Right lobe of liver (tissue), 6 donors: ENCODE measurements around the gene CYB561D1. TPM values are rescaled to one million over a fixed set of nuclear protein-coding genes. Genes with fewer than 3 reads are reported as not detected.

ENCODE experiments used
- ATAC-seq, 4 donors: fragments of 200-7000 bp; cut with Tn5 transposase; one replicate each; pipeline ENCODE4 v1.9.1; 2020; ENCODE audit warnings: mild to moderate bottlenecking in 4 of 4, moderate library complexity in 4 of 4
- DNase-seq, 3 donors: peaks; one replicate each; pipeline ENCODE4 v3.0.0-alpha.2; 2020
- H3K27ac ChIP-seq, 3 donors: fragments of 200-600 bp; one replicate each; pipeline ENCODE4 v1.8.0; 2022
- H3K27me3 ChIP-seq, 2 donors: fragments of 200-600 bp; one replicate each; pipeline ENCODE4 v1.8.0; 2022
- H3K36me3 ChIP-seq, 4 donors: fragments of 200-600 bp; sonication (generic) in 1 of 4; one replicate each; pipeline versions ENCODE4 v1.5.1 to v1.8.0; 2017 to 2022; ENCODE audit warnings: control low read depth in 1 of 4
- H3K4me1 ChIP-seq, 4 donors: fragments of 200-600 bp; sonication (generic) in 1 of 4; one replicate each; pipeline versions ENCODE4 v1.5.1 to v1.8.0; 2017 to 2022; ENCODE audit warnings: control low read depth in 1 of 4
- H3K4me3 ChIP-seq, 3 donors: fragments of 200-600 bp; one replicate each; pipeline ENCODE4 v1.8.0; 2022
- H3K9me3 ChIP-seq, 4 donors: fragments of 200-600 bp; sonication (generic) in 1 of 4; one replicate each; pipeline versions ENCODE4 v1.5.1 to v1.8.0; 2017 to 2022; ENCODE audit warnings: control low read depth in 1 of 4
- POLR2A ChIP-seq: fragments of 450-650 bp; IDR thresholded peaks from one replicate; pipeline ENCODE4 v1.6.1; 2017; ENCODE audit warnings: antibody characterized with exemption, mild to moderate bottlenecking
- WGBS: methylation state at CpG from one replicate; pipeline ENCODE4 v1.1.6; 2018; ENCODE audit warnings: low coverage, low lambda C conversion rate; ENCODE audit not compliant: insufficient coverage; ENCODE audit errors: missing lambda C conversion rate; 5-methylcytosine and 5-hydroxymethylcytosine counted together
- intact Hi-C, 2 donors: fragments of 100-400 bp; cut with DNase I; formaldehyde crosslinking; loops; one replicate each; pipeline versions ENCODE4 v1.11.2 to v1.14.1; 2022
- total RNA-seq, 6 experiments: library from RNA; depleted of rRNA in 2 of 6; stranded (reverse); fragments of >200 nt in 2 of 6; fragmentation: NEBNext Ultra II Directional in 3 of 6; extraction: Animal tissue kit (Norgen Biotek cat#: 25700) in 3 of 6; gene quantifications; one replicate each; pipeline versions ENCODE4 v1.1.0 to v1.2.4, GENCODE V29; 2016 to 2023
- TF ChIP-seq, protein P1 (sequence below), 4 donors: fragments of 200-600 bp in 3 of 4; fragments of 450-650 bp in 1 of 4; IDR thresholded peaks; one replicate each; pipeline versions ENCODE4 v1.5.1 to v1.8.0; 2016 to 2022; ENCODE audit warnings: antibody characterized with exemption in 4 of 4, mild to moderate bottlenecking in 2 of 4
- donor health status: DM: no; HTN: yes; CAD: no.
- donor health status: DM: no; HTN: no; CAD: no.
- donor health status: DM: no; HTN: no; CAD: no.
- donor health status: DM: no; HTN: yes; CAD: no.
- donor health status: DM: no; HTN: yes; CAD: no.

CYB561D1 gene
- total RNA-seq, 6 experiments from 2014 or later, result 1.5 to 3.1 (median 2.4) TPM

DNA sequence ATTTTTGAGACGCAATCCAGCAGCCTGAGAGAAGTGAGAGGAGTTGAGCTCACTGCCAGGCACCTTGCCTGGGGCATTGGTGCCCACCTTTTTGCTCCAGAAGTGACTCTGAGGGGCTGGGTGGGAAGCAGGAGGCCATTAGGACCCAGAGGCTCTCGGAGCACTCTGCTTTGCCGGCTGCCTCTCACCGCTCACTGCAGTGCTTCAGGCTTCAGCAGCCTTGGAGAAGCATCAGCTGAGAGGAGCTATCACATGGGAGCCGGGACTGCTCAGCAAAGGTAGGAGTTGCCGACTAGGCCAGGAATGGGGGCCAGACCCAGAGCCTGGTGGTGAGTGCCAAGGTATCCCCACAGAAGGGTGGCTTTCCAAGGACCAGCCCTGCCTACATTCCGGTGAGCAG is 45.8 kb downstream of the CYB561D1 start, which contains the start of gene GPR61:
TSS of gene GPR61 (plus strand) at position 197 of the 400 bp plus-strand sequence. CDS start 3,151 bp downstream, outside the sequence.
- TF ChIP-seq, protein P1, sequence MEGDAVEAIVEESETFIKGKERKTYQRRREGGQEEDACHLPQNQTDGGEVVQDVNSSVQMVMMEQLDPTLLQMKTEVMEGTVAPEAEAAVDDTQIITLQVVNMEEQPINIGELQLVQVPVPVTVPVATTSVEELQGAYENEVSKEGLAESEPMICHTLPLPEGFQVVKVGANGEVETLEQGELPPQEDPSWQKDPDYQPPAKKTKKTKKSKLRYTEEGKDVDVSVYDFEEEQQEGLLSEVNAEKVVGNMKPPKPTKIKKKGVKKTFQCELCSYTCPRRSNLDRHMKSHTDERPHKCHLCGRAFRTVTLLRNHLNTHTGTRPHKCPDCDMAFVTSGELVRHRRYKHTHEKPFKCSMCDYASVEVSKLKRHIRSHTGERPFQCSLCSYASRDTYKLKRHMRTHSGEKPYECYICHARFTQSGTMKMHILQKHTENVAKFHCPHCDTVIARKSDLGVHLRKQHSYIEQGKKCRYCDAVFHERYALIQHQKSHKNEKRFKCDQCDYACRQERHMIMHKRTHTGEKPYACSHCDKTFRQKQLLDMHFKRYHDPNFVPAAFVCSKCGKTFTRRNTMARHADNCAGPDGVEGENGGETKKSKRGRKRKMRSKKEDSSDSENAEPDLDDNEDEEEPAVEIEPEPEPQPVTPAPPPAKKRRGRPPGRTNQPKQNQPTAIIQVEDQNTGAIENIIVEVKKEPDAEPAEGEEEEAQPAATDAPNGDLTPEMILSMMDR (IDR thresholded peaks at IDR 0.05), result no peak
- no peak for TF ChIP-seq POLR2A
- Histone ChIP-seq H3K36me3 (no peaks in the 10 kb centered on the region), H3K9me3 (no peaks in the 10 kb centered on the region), H3K27ac (no peak within 1 kb of the TSS), H3K4me3 (no peak within 1 kb of the TSS), H3K27me3 (no peaks in the 10 kb centered on the region), H3K4me1 (peaks cover 0 to 7% (median 0%) of the 10 kb centered on the region in 4 donors)
- DNase-seq (no peak), ATAC-seq (no peak)
- WGBS, result no CpG with 5 or more reads among the region's 7 CpGs
- intact Hi-C loops, result loop anchor here (5.0 to 10.0 kb wide), 4 partner anchors 85 to 235 kb away; partner anchors contain the start of gene EPS8L3 (in 1 of the 2)

DNA sequence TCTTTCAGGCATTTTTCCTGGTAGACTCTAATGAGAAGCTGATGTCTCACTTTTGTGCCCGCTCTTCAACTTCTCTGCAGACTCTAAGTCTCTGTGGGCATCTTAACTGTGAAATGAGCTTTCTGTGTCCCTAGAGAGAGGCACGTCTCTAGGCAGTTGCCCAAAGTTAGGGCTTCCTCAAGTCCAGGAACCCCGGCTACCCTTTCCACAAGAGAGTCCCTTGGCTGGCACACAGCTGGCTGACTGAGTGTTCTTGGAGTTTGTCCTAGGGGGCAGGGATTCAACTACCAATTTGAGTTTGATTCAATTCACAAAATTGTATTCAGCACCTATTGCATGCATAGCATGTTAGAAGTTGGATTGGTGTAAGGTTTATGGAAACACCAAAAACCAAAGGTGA is 47.2 kb downstream of the CYB561D1 start:
- 82% methylated on average over 3 of the region's 3 CpGs for WGBS
- intact Hi-C loops, result loop anchor here (5.0 to 10.0 kb wide), 4 partner anchors 84 to 234 kb away; partner anchors contain the start of gene EPS8L3 (in 1 of the 2)
- Histone ChIP-seq H3K9me3 (no peaks in the 10 kb centered on the region), H3K4me3 (no peak overlapping the region), H3K36me3 (no peaks in the 10 kb centered on the region), H3K27ac (no peak overlapping the region), H3K27me3 (no peaks in the 10 kb centered on the region), H3K4me1 (peaks cover 0 to 10% (median 0%) of the 10 kb centered on the region in 4 donors)
- TF ChIP-seq, protein P1 (IDR thresholded peaks at IDR 0.05), result no peak
- no peak for TF ChIP-seq POLR2A
- no peak for DNase-seq
- no peak for ATAC-seq

DNA sequence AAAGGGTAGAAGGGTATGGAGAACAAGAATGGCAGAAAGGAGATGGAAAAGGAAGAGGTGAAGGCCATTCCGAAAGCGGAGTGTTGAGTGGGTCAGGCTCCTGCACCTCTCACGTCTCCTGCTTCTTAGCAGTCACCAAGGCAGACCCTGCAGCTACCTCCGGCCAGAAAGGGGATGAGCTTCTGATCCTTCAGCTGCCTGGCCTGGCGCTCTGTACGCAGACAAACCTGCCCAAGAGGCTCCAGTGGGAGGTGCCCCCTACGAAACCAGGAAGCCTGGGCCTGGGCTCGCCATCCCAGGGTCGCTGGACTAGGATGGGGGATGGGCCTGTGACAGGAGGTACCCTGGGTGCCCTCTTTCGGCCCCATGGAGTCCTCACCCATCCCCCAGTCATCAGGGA is 48.8 kb downstream of the CYB561D1 start:
- Histone ChIP-seq H3K36me3 (no peaks in the 10 kb centered on the region), H3K27me3 (no peaks in the 10 kb centered on the region), H3K4me3 (no peak overlapping the region), H3K27ac (no peak overlapping the region), H3K4me1 (peaks cover 0 to 18% (median 0%) of the 10 kb centered on the region in 4 donors), H3K9me3 (no peaks in the 10 kb centered on the region)
- 100% methylated on average over 3 of the region's 10 CpGs for WGBS
- ATAC-seq (no peak), DNase-seq (no peak)
- intact Hi-C loops, result loop anchor here (5.0 to 10.0 kb wide), 4 partner anchors 82 to 232 kb away; partner anchors contain the start of gene EPS8L3 (in 1 of the 2)
- no peak for TF ChIP-seq POLR2A
- TF ChIP-seq, protein P1 (IDR thresholded peaks at IDR 0.05), result no peak

DNA sequence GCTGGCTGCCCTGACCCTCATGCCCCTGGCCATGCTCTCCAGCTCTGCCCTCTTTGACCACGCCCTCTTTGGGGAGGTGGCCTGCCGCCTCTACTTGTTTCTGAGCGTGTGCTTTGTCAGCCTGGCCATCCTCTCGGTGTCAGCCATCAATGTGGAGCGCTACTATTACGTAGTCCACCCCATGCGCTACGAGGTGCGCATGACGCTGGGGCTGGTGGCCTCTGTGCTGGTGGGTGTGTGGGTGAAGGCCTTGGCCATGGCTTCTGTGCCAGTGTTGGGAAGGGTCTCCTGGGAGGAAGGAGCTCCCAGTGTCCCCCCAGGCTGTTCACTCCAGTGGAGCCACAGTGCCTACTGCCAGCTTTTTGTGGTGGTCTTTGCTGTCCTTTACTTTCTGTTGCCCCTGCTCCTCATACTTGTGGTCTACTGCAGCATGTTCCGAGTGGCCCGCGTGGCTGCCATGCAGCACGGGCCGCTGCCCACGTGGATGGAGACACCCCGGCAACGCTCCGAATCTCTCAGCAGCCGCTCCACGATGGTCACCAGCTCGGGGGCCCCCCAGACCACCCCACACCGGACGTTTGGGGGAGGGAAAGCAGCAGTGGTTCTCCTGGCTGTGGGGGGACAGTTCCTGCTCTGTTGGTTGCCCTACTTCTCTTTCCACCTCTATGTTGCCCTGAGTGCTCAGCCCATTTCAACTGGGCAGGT is 49.5 kb downstream of the CYB561D1 start:
- no peaks in the 10 kb centered on the region for H3K9me3 ChIP-seq
- no peaks in the 10 kb centered on the region for H3K27me3 ChIP-seq
- no peak for ATAC-seq
- H3K36me3 ChIP-seq, result no peaks in the 10 kb centered on the region
- DNase-seq, result no peak
- intact Hi-C loops, result loop anchor here (5.0 to 10.0 kb wide), 4 partner anchors 81 to 231 kb away; partner anchors contain the start of gene EPS8L3 (in 1 of the 2)
- H3K4me1 ChIP-seq, result peaks cover 0 to 18% (median 0%) of the 10 kb centered on the region in 4 donors
- no peak overlapping the region for H3K4me3 ChIP-seq
- no peak overlapping the region for H3K27ac ChIP-seq
- WGBS, result 83% methylated on average over 4 of the region's 24 CpGs
- TF ChIP-seq, protein P1 (IDR thresholded peaks at IDR 0.05), result no peak
- TF ChIP-seq POLR2A, result no peak
